Fibroblast of lung (primary cell): ENCODE results near the gene ANGEL2.

Source experiments
- EZH2 ChIP-seq: IDR thresholded peaks from 2 replicates; pipeline ENCODE4 v1.5.1; 2012; ENCODE audit warnings: low read length, control low read depth, mild to moderate bottlenecking; ENCODE audit errors: missing control alignments
- TF ChIP-seq, protein P1 (sequence below), 2 donors: IDR thresholded peaks in 1 of 2; conservative IDR thresholded peaks in 1 of 2; 1 replicate in 1 of 2; 2 replicates in 1 of 2; pipeline ENCODE4 v1.5.1; 2011 to 2012; ENCODE audit warnings: low read length in 2 of 2, control low read depth in 1 of 2, inconsistent platforms in 1 of 2, low read depth in 1 of 2, mild to moderate bottlenecking in 1 of 2

DNA sequence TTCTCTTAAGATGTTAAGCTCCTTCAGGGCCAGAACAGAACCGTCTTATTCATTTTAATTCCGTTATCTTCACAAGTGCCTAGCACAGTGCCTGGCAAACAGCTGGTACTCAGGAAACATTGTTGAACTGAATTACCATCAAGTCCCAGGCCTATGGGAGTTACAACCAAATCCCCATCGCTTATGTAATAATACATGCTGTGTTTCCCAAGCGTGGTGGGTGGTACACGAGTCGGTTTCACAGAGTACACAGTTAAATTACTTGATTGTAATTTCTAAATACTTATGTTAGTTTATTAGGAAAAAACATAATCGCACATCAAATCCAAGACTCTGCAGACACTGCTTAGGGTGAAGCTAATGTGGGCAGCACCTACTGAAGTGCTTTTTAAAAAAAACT is 1.0 kb downstream of the ANGEL2 start:
- TF ChIP-seq EZH2, result no peak
- TF ChIP-seq, protein P1, sequence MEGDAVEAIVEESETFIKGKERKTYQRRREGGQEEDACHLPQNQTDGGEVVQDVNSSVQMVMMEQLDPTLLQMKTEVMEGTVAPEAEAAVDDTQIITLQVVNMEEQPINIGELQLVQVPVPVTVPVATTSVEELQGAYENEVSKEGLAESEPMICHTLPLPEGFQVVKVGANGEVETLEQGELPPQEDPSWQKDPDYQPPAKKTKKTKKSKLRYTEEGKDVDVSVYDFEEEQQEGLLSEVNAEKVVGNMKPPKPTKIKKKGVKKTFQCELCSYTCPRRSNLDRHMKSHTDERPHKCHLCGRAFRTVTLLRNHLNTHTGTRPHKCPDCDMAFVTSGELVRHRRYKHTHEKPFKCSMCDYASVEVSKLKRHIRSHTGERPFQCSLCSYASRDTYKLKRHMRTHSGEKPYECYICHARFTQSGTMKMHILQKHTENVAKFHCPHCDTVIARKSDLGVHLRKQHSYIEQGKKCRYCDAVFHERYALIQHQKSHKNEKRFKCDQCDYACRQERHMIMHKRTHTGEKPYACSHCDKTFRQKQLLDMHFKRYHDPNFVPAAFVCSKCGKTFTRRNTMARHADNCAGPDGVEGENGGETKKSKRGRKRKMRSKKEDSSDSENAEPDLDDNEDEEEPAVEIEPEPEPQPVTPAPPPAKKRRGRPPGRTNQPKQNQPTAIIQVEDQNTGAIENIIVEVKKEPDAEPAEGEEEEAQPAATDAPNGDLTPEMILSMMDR (conservative IDR thresholded peaks at IDR 0.05 in 1 of 2, IDR thresholded peaks at IDR 0.05 in 1 of 2; ENCODE audit: low read depth in 1 of 2, low read length in 2 of 2), result no peak
